Peyer's patch (tissue), 4 donors: ENCODE results near the gene GOLGB1.

Experiments
- POLR2A ChIP-seq, 2 donors: fragments of 450-650 bp; IDR thresholded peaks; one replicate each; pipeline ENCODE4 v1.5.1; 2017; ENCODE audit warnings: antibody characterized with exemption in 2 of 2, mild to moderate bottlenecking in 2 of 2, moderate library complexity in 2 of 2
- TF ChIP-seq, protein P1 (sequence below), 6 experiments: fragments of 450-650 bp in 4 of 6; fragments of 200-600 bp in 2 of 6; sonication (generic) in 1 of 6; IDR thresholded peaks; one replicate each; pipeline ENCODE4 v1.5.1; 2017 to 2019; ENCODE audit warnings: antibody characterized with exemption in 6 of 6, mild to moderate bottlenecking in 3 of 6, moderate library complexity in 1 of 6

- TF ChIP-seq, protein P1, sequence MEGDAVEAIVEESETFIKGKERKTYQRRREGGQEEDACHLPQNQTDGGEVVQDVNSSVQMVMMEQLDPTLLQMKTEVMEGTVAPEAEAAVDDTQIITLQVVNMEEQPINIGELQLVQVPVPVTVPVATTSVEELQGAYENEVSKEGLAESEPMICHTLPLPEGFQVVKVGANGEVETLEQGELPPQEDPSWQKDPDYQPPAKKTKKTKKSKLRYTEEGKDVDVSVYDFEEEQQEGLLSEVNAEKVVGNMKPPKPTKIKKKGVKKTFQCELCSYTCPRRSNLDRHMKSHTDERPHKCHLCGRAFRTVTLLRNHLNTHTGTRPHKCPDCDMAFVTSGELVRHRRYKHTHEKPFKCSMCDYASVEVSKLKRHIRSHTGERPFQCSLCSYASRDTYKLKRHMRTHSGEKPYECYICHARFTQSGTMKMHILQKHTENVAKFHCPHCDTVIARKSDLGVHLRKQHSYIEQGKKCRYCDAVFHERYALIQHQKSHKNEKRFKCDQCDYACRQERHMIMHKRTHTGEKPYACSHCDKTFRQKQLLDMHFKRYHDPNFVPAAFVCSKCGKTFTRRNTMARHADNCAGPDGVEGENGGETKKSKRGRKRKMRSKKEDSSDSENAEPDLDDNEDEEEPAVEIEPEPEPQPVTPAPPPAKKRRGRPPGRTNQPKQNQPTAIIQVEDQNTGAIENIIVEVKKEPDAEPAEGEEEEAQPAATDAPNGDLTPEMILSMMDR (IDR thresholded peaks at IDR 0.05) = no peak
- TF ChIP-seq POLR2A (IDR thresholded peaks at IDR 0.05) = no peak
Measured at GRCh38 chr3:121793078-121793477, 43.5 kb upstream of the GOLGB1 start.
